ENCODE measurements around the gene M1AP. TPM values are rescaled to one million over a fixed set of nuclear protein-coding genes. Genes with fewer than 3 reads are reported as not detected.
"Not testable (repeated sequence)": the region's sequence is repeated elsewhere in the genome, so short reads cannot be mapped to it uniquely, and the experiment has no call there.

Gene M1AP
- total RNA-seq, 3 donors from 2014 or later, result not detected

- no peak for ATAC-seq
- Mint-ChIP-seq H3K4me1 (ENCODE audit: low read depth) (no peaks in the 10 kb centered on the region), H3K9me3 (no peaks in the 10 kb centered on the region), H3K27me3 (ENCODE audit: low read depth) (peaks cover 2% of the 10 kb centered on the region), H3K4me3 (no peak overlapping the region), H3K36me3 (ENCODE audit: insufficient read depth) (no peaks in the 10 kb centered on the region)
- DNase-seq, result no peak
Observed at GRCh38 chr2:74632209-74632938, 15.8 kb downstream of the M1AP start.

GRCh38 chr2:74630454-74630853 lies 17.7 kb downstream of the M1AP start:
- DNase-seq; H3K4me3 Mint-ChIP-seq; H3K36me3 Mint-ChIP-seq (ENCODE audit: insufficient read depth); H3K9me3 Mint-ChIP-seq; H3K4me1 Mint-ChIP-seq (ENCODE audit: low read depth); ATAC-seq; H3K27me3 Mint-ChIP-seq (ENCODE audit: low read depth): not testable (repeated sequence)

- Mint-ChIP-seq H3K4me1 (ENCODE audit: low read depth) (no peaks in the 10 kb centered on the region), H3K4me3 (no peak overlapping the region), H3K9me3 (no peaks in the 10 kb centered on the region), H3K27me3 (ENCODE audit: low read depth) (no peaks in the 10 kb centered on the region), H3K36me3 (ENCODE audit: insufficient read depth) (no peaks in the 10 kb centered on the region)
- ATAC-seq, result no peak
- no peak for DNase-seq
Observed at GRCh38 chr2:74628538-74629105, 19.5 kb downstream of the M1AP start.

GRCh38 chr2:74625658-74626425 lies 22.3 kb downstream of the M1AP start:
- no peaks in the 10 kb centered on the region for H3K9me3 Mint-ChIP-seq

GRCh38 chr2:74620671-74621070 lies 27.5 kb downstream of the M1AP start:
- no peak for ATAC-seq
- no peak overlapping the region for H3K4me3 Mint-ChIP-seq
- no peaks in the 10 kb centered on the region for H3K36me3 Mint-ChIP-seq (ENCODE audit: insufficient read depth)
- peaks cover 14% of the 10 kb centered on the region for H3K27me3 Mint-ChIP-seq (ENCODE audit: low read depth)
- H3K4me1 Mint-ChIP-seq (ENCODE audit: low read depth), result peaks cover 3% of the 10 kb centered on the region
- no peaks in the 10 kb centered on the region for H3K9me3 Mint-ChIP-seq
- no peak for DNase-seq

More at GRCh38 chr2:74625658-74626425, 22.3 kb downstream of the M1AP start:
- Mint-ChIP-seq H3K4me3 (no peak overlapping the region), H3K4me1 (ENCODE audit: low read depth) (no peaks in the 10 kb centered on the region), H3K27me3 (ENCODE audit: low read depth) (no peaks in the 10 kb centered on the region), H3K36me3 (ENCODE audit: insufficient read depth) (no peaks in the 10 kb centered on the region)
- no peak for DNase-seq
- ATAC-seq, result no peak

- H3K27me3 Mint-ChIP-seq (ENCODE audit: low read depth), result peaks cover 20% of the 10 kb centered on the region
- no peaks in the 10 kb centered on the region for H3K36me3 Mint-ChIP-seq (ENCODE audit: insufficient read depth)
- ATAC-seq, result no peak
- no peak overlapping the region for H3K4me3 Mint-ChIP-seq
- no peaks in the 10 kb centered on the region for H3K9me3 Mint-ChIP-seq
- peaks cover 3% of the 10 kb centered on the region for H3K4me1 Mint-ChIP-seq (ENCODE audit: low read depth)
- no peak for DNase-seq
Observed at GRCh38 chr2:74619651-74620297, 28.4 kb downstream of the M1AP start.

- DNase-seq (no peak), ATAC-seq (no peak)
- H3K4me3 Mint-ChIP-seq, result no peak overlapping the region
- H3K9me3 Mint-ChIP-seq, result no peaks in the 10 kb centered on the region
- H3K4me1 Mint-ChIP-seq (ENCODE audit: low read depth), result peaks cover 3% of the 10 kb centered on the region
- peaks cover 32% of the 10 kb centered on the region for H3K27me3 Mint-ChIP-seq (ENCODE audit: low read depth)
- H3K36me3 Mint-ChIP-seq (ENCODE audit: insufficient read depth), result no peaks in the 10 kb centered on the region
Observed at GRCh38 chr2:74618410-74619083, 29.6 kb downstream of the M1AP start.

GRCh38 chr2:74617122-74617521 lies 31.0 kb downstream of the M1AP start:
- H3K36me3 Mint-ChIP-seq (ENCODE audit: insufficient read depth), result no peaks in the 10 kb centered on the region
- H3K27me3 Mint-ChIP-seq (ENCODE audit: low read depth), result peaks cover 43% of the 10 kb centered on the region
- DNase-seq (no peak), ATAC-seq (no peak)
- H3K4me1 Mint-ChIP-seq (ENCODE audit: low read depth), result peaks cover 3% of the 10 kb centered on the region
- no peaks in the 10 kb centered on the region for H3K9me3 Mint-ChIP-seq
- no peak overlapping the region for H3K4me3 Mint-ChIP-seq

- no peaks in the 10 kb centered on the region for H3K9me3 Mint-ChIP-seq
- H3K4me3 Mint-ChIP-seq, result no peak overlapping the region
- ATAC-seq (no peak), DNase-seq (no peak)
- peaks cover 2% of the 10 kb centered on the region for H3K4me1 Mint-ChIP-seq (ENCODE audit: low read depth)
- H3K27me3 Mint-ChIP-seq (ENCODE audit: low read depth), result peaks cover 45% of the 10 kb centered on the region
- H3K36me3 Mint-ChIP-seq (ENCODE audit: insufficient read depth), result no peaks in the 10 kb centered on the region
Observed at GRCh38 chr2:74606927-74607326, 41.2 kb downstream of the M1AP start.

GRCh38 chr2:74603282-74604000 lies 44.7 kb downstream of the M1AP start:
- H3K36me3 Mint-ChIP-seq (ENCODE audit: insufficient read depth), result no peaks in the 10 kb centered on the region

GRCh38 chr2:74602586-74603281 lies 45.4 kb downstream of the M1AP start:
- ATAC-seq (no peak), DNase-seq (no peak)
- no peaks in the 10 kb centered on the region for H3K36me3 Mint-ChIP-seq (ENCODE audit: insufficient read depth)
- H3K9me3 Mint-ChIP-seq, result no peaks in the 10 kb centered on the region
- H3K27me3 Mint-ChIP-seq (ENCODE audit: low read depth), result peaks cover 30% of the 10 kb centered on the region
- H3K4me3 Mint-ChIP-seq, result no peak overlapping the region
- peaks cover 2% of the 10 kb centered on the region for H3K4me1 Mint-ChIP-seq (ENCODE audit: low read depth)

More at GRCh38 chr2:74603282-74604000, 44.7 kb downstream of the M1AP start:
- Mint-ChIP-seq H3K4me3 (no peak overlapping the region), H3K9me3 (no peaks in the 10 kb centered on the region), H3K27me3 (ENCODE audit: low read depth) (peaks cover 30% of the 10 kb centered on the region), H3K4me1 (ENCODE audit: low read depth) (peaks cover 2% of the 10 kb centered on the region)
- DNase-seq (no peak), ATAC-seq (no peak)

GRCh38 chr2:74599676-74600075 lies 48.5 kb downstream of the M1AP start:
- Mint-ChIP-seq H3K4me1 (ENCODE audit: low read depth) (peaks cover 2% of the 10 kb centered on the region), H3K9me3 (no peaks in the 10 kb centered on the region), H3K36me3 (ENCODE audit: insufficient read depth) (no peaks in the 10 kb centered on the region), H3K4me3 (no peak overlapping the region), H3K27me3 (ENCODE audit: low read depth) (peaks cover 29% of the 10 kb centered on the region)
- no peak for ATAC-seq
- no peak for DNase-seq

GRCh38 chr2:74597410-74597809 lies 50.7 kb downstream of the M1AP start:
- H3K9me3 Mint-ChIP-seq, result no peaks in the 10 kb centered on the region
- DNase-seq (no peak), ATAC-seq (no peak)
- peaks cover 26% of the 10 kb centered on the region for H3K27me3 Mint-ChIP-seq (ENCODE audit: low read depth)
- no peaks in the 10 kb centered on the region for H3K4me1 Mint-ChIP-seq (ENCODE audit: low read depth)
- no peak overlapping the region for H3K4me3 Mint-ChIP-seq
- H3K36me3 Mint-ChIP-seq (ENCODE audit: insufficient read depth), result no peaks in the 10 kb centered on the region
